Measurements from ENCODE around the gene ADNP.

- no peak for TF ChIP-seq YY1 (IDR thresholded peaks at IDR 0.05; ENCODE audit: low read depth)
- TF ChIP-seq CEBPB (IDR thresholded peaks at IDR 0.05) = no peak
- 0 out of 2 replicates have a peak, but pooled peaks have one; percentile 32 for TF ChIP-seq ZBTB7A (IDR thresholded peaks at IDR 0.05; ENCODE audit: low read depth)
- TF ChIP-seq EP300 (IDR thresholded peaks at IDR 0.05; ENCODE audit: borderline replicate concordance) = no peak
Measured at GRCh38 chr20:50930139-50930975, 880 bp downstream of the ADNP start.

Data from Ishikawa (cell line).